ENCODE results near the gene SYNE2.

DNA sequence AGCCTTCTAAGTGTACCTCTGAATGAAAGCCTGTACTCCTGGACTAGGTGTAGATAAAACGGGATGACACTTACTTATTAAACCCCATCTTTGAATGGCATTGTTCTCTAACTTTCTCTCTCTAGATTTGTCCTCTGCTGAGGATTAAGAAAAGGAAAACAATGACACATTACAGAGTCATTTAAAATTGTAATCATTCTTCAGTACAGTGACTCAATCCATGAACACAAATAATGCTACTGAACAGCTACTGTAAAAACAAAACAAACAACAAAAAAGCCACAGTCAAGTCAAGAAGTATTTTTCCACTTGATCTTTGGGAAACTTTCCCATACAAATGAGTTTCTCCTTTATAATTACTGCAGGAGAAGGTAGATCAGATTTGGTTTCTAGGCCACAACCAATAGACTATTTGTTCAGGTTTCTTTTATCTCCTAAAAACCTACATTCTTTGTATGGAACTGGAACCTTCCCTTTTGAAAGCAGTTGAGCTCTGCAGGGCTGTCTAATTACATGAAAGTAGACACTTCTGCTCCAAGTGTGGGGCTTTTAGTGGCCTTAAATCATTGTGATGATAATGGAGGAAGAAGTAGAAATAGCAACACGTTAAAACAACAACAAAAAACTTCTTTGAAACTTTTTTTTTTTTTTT is 222.3 kb downstream of the SYNE2 start:
- TF ChIP-seq, protein P1, sequence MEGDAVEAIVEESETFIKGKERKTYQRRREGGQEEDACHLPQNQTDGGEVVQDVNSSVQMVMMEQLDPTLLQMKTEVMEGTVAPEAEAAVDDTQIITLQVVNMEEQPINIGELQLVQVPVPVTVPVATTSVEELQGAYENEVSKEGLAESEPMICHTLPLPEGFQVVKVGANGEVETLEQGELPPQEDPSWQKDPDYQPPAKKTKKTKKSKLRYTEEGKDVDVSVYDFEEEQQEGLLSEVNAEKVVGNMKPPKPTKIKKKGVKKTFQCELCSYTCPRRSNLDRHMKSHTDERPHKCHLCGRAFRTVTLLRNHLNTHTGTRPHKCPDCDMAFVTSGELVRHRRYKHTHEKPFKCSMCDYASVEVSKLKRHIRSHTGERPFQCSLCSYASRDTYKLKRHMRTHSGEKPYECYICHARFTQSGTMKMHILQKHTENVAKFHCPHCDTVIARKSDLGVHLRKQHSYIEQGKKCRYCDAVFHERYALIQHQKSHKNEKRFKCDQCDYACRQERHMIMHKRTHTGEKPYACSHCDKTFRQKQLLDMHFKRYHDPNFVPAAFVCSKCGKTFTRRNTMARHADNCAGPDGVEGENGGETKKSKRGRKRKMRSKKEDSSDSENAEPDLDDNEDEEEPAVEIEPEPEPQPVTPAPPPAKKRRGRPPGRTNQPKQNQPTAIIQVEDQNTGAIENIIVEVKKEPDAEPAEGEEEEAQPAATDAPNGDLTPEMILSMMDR (IDR thresholded peaks at IDR 0.05 in 4 of 5, conservative IDR thresholded peaks at IDR 0.05 in 1 of 5) = no peak
- TF ChIP-seq POLR2A (IDR thresholded peaks at IDR 0.05) = no peak
